Keratinocyte (primary cell): Measurements from ENCODE around the gene BCAS4. TPM values are rescaled to one million over a fixed set of nuclear protein-coding genes. Genes with fewer than 3 reads are reported as not detected.

Experiments used
- DNase-seq: peaks from one replicate; pipeline ENCODE4 v3.0.0-alpha.2; 2011; ENCODE audit warnings: low read depth, missing footprints, low spot score
- FAIRE-seq: peaks from 2 replicates; lab custom pipeline; 2011; peaks lifted over from hg19 to GRCh38; lab: Jason Lieb, UNC
- H2AFZ ChIP-seq: 2 replicates; pipeline ENCODE4 v1.6.0; 2012; ENCODE audit warnings: low read length, control low read depth, inconsistent platforms; ENCODE audit not compliant: control insufficient read depth
- H3K27ac ChIP-seq: 2 replicates; pipeline ENCODE4 v1.5.1; 2011; ENCODE audit warnings: low read length; ENCODE audit not compliant: control insufficient read depth, insufficient read depth
- H3K27me3 ChIP-seq: 3 replicates; pipeline ENCODE4 v1.6.0; 2011; ENCODE audit warnings: low read length; ENCODE audit not compliant: control insufficient read depth, insufficient read depth; ENCODE audit errors: extremely low read depth
- H3K36me3 ChIP-seq, 2 experiments: 2 replicates in 1 of 2; 3 replicates in 1 of 2; pipeline ENCODE4 v1.5.1; 2011; ENCODE audit warnings: low read length in 2 of 2, mild to moderate bottlenecking in 1 of 2; ENCODE audit not compliant: control insufficient read depth in 2 of 2, insufficient read depth in 2 of 2; ENCODE audit errors: extremely low read depth in 1 of 2
- H3K4me1 ChIP-seq: 3 replicates; pipeline ENCODE4 v1.5.1; 2011; ENCODE audit warnings: low read length; ENCODE audit not compliant: control insufficient read depth, insufficient read depth; ENCODE audit errors: extremely low read depth
- H3K4me2 ChIP-seq: 3 replicates; pipeline ENCODE4 v1.6.0; 2011; ENCODE audit warnings: low read depth, low read length; ENCODE audit not compliant: control insufficient read depth, insufficient read depth; ENCODE audit errors: extremely low read depth
- H3K4me3 ChIP-seq, 3 experiments: fragments of 200-600 bp in 1 of 3; sonication (generic) in 1 of 3; 2 replicates in 2 of 3; 3 replicates in 1 of 3; pipeline ENCODE4 v1.5.1; 2011 to 2016; ENCODE audit warnings: low read length in 3 of 3, mild to moderate bottlenecking in 3 of 3, control low read depth in 2 of 3, inconsistent platforms in 1 of 3, low read depth in 1 of 3, mixed read lengths in 1 of 3, mixed run types in 1 of 3, moderate library complexity in 1 of 3; ENCODE audit not compliant: control insufficient read depth in 2 of 3, insufficient read depth in 2 of 3; ENCODE audit errors: extremely low read depth in 1 of 3
- H3K79me2 ChIP-seq: 2 replicates; pipeline ENCODE4 v1.6.0; 2012; ENCODE audit warnings: low read length; ENCODE audit not compliant: control insufficient read depth, insufficient read depth
- H3K9ac ChIP-seq: 3 replicates; pipeline ENCODE4 v1.6.0; 2011; ENCODE audit warnings: low read length; ENCODE audit not compliant: control insufficient read depth, insufficient read depth; ENCODE audit errors: extremely low read depth
- H3K9me1 ChIP-seq: 3 replicates; pipeline ENCODE4 v1.6.0; 2011; ENCODE audit warnings: low read length; ENCODE audit not compliant: control insufficient read depth, insufficient read depth; ENCODE audit errors: extremely low read depth
- H3K9me3 ChIP-seq: 2 replicates; pipeline ENCODE4 v1.5.1; 2012; ENCODE audit warnings: low read depth, low read length; ENCODE audit not compliant: control insufficient read depth
- H4K20me1 ChIP-seq: 3 replicates; pipeline ENCODE4 v1.6.0; 2011; ENCODE audit warnings: low read length; ENCODE audit not compliant: control insufficient read depth, insufficient read depth; ENCODE audit errors: extremely low read depth
- EZH2 ChIP-seq: IDR thresholded peaks from one replicate; pipeline ENCODE4 v1.6.1; 2012; ENCODE audit warnings: inconsistent platforms, mild to moderate bottlenecking, low read length, moderate library complexity
- dilution Hi-C: fragments of 300-500 bp; cut with MboI; formaldehyde crosslinking; loops from one replicate; pipeline ENCODE4 v1.7.0; 2020; ENCODE audit warnings: low sequenced_read_pairs; ENCODE audit not compliant: extremely low pct_ligation_motif_present
- polyA plus RNA-seq, 5 experiments: library from polyadenylated mRNA; depleted of rRNA in 3 of 5; stranded (reverse) in 3 of 5; stranded (forward) in 1 of 5; unstranded in 1 of 5; fragments of >200 nt; gene quantifications; 1 replicate in 1 of 5; 2 replicates in 3 of 5; 3 replicates in 1 of 5; pipeline versions ENCODE4 v1.2.1 to v1.2.3, GENCODE V29; 2011 to 2012; ENCODE audit warnings: missing spikeins in 2 of 5, low read depth in 1 of 5, low replicate concordance in 1 of 5
- TF ChIP-seq, protein P1 (sequence below), 3 experiments: IDR thresholded peaks in 1 of 3; conservative IDR thresholded peaks in 1 of 3; optimal IDR thresholded peaks in 1 of 3; 2 replicates in 2 of 3; 3 replicates in 1 of 3; pipeline versions ENCODE3 to v1.5.1; 2011; ENCODE audit warnings: low read length in 3 of 3, mild to moderate bottlenecking in 3 of 3, moderate library complexity in 2 of 3, control low read depth in 1 of 3, inconsistent platforms in 1 of 3; ENCODE audit not compliant: insufficient read depth in 2 of 3; ENCODE audit errors: extremely low read depth in 1 of 3

BCAS4 gene
- polyA plus RNA-seq, 1 donor (not counting 4 experiments of a cell fraction or from before 2014, with no cell fraction given) = 13.8 TPM

DNA sequence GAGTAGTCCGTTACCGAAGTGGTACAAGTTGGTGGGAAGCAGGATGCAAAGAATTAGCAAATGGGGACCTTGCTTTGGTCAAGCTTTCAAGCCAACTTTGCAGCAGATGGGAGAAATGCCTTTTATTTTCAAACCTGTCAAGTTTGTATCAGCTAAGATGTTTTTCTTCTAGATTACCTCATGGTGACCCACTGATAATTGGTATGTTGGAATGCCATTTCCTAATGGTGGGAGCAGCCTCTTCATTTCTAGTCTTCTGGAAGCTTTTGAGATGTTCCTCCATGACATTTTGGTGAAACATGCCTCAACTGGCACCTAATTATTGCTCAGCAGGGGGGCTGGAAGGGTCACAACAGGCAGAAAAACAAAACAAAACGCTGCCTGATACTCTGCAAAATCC, 92.7 kb downstream of the BCAS4 start:
- no peak for FAIRE-seq
- H4K20me1 ChIP-seq = peaks cover 3% of the 10 kb centered on the region
- H3K27ac ChIP-seq = no peak overlapping the region
- peaks cover 16 to 19% of the 10 kb centered on the region in 2 experiments for H3K36me3 ChIP-seq
- dilution Hi-C loops = no loop called here
- no peak overlapping the region for H3K4me3 ChIP-seq
- DNase-seq = no peak
- no peak overlapping the region for H3K4me2 ChIP-seq
- H3K79me2 ChIP-seq = peaks cover 7% of the 10 kb centered on the region
- no peaks in the 10 kb centered on the region for H3K27me3 ChIP-seq
- H3K9ac ChIP-seq = no peak overlapping the region
- no peak overlapping the region for H2AFZ ChIP-seq
- no peaks in the 10 kb centered on the region for H3K9me1 ChIP-seq
- no peaks in the 10 kb centered on the region for H3K9me3 ChIP-seq
- TF ChIP-seq, protein P1, sequence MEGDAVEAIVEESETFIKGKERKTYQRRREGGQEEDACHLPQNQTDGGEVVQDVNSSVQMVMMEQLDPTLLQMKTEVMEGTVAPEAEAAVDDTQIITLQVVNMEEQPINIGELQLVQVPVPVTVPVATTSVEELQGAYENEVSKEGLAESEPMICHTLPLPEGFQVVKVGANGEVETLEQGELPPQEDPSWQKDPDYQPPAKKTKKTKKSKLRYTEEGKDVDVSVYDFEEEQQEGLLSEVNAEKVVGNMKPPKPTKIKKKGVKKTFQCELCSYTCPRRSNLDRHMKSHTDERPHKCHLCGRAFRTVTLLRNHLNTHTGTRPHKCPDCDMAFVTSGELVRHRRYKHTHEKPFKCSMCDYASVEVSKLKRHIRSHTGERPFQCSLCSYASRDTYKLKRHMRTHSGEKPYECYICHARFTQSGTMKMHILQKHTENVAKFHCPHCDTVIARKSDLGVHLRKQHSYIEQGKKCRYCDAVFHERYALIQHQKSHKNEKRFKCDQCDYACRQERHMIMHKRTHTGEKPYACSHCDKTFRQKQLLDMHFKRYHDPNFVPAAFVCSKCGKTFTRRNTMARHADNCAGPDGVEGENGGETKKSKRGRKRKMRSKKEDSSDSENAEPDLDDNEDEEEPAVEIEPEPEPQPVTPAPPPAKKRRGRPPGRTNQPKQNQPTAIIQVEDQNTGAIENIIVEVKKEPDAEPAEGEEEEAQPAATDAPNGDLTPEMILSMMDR (optimal IDR thresholded peaks at IDR 0.05 in 1 of 3, IDR thresholded peaks at IDR 0.05 in 1 of 3, conservative IDR thresholded peaks at IDR 0.05 in 1 of 3; ENCODE audit: extremely low read depth in 1 of 3, insufficient read depth in 2 of 3, low read length in 3 of 3) = no peak
- no peak for TF ChIP-seq EZH2
- no peaks in the 10 kb centered on the region for H3K4me1 ChIP-seq

DNA sequence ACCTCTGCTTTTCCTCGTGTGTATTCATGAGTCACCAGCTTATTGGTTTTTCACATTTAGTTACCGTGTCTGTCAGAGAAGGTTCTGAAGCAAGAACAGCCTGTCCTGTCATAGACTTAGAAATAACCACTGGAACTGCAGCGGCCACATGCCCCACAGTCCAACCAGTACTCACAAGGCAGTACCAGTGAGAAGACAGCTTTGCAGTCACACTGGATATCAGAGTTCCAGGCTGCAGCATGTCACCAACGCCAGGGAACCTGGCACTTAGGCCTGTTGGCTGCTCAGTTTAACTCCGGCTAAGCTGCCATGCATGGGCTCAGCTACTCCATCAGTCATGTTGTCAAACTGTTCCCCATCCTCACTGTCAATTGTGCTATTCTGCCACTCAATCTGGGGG, 96.3 kb downstream of the BCAS4 start:
- Histone ChIP-seq H4K20me1 (peaks cover 3% of the 10 kb centered on the region), H2AFZ (no peak overlapping the region), H3K9ac (no peak overlapping the region), H3K4me1 (no peaks in the 10 kb centered on the region), H3K4me2 (no peak overlapping the region), H3K9me1 (no peaks in the 10 kb centered on the region), H3K9me3 (no peaks in the 10 kb centered on the region), H3K27ac (no peak overlapping the region), H3K4me3 (no peak overlapping the region), H3K36me3 (peaks cover 28 to 45% of the 10 kb centered on the region in 2 experiments), H3K27me3 (no peaks in the 10 kb centered on the region), H3K79me2 (peaks cover 9% of the 10 kb centered on the region)
- dilution Hi-C loops = loop anchor here (10.0 kb wide), 1 partner anchor 56 kb away; no protein-coding TSS in a partner anchor
- no peak for TF ChIP-seq EZH2
- TF ChIP-seq, protein P1 (optimal IDR thresholded peaks at IDR 0.05 in 1 of 3, IDR thresholded peaks at IDR 0.05 in 1 of 3, conservative IDR thresholded peaks at IDR 0.05 in 1 of 3; ENCODE audit: extremely low read depth in 1 of 3, insufficient read depth in 2 of 3, low read length in 3 of 3) = no peak
- no peak for DNase-seq
- FAIRE-seq = no peak
